HG03469 (cell line): ENCODE measurements around the gene FAT2.

ENCODE experiments used
- ATAC-seq: cut with Tn5 transposase; IDR thresholded peaks from one replicate; pipeline ENCODE4 v1.9.1; 2021; ENCODE audit warnings: mild to moderate bottlenecking, moderate library complexity, moderate number of reproducible peaks; ENCODE audit not compliant: unreplicated experiment

FAT2 gene

GRCh38 chr5:151591144-151591819, at the start of gene FAT2:
TSS of gene FAT2 (minus strand) at chr5:151591331. CDS start at chr5:151568931, 22,400 bp downstream.
- ATAC-seq = no peak

DNA sequence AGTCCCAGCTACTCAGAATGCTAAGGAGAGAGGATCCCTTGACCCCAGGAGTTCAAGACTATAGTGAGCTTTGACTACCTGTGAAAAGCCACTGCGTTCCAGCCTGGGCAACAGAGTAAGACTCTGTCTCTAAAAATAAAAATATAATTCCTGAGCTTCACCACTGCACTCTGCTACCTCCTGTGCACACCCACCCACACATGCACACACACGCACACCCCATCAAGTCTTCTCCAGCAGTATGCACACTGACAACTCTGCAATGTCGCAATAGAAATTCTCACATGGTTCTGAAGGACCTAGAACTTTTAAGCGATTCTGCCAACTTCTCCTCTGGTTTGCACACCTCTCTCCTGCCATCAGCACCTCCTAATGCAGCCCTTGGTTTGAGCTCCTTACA, 47.5 kb upstream of the FAT2 start:
- ATAC-seq = no peak

GRCh38 chr5:151637676-151638075, 46.5 kb upstream of the FAT2 start:
- no peak for ATAC-seq

- ATAC-seq = no peak
Measured at GRCh38 chr5:151633892-151634291, 42.8 kb upstream of the FAT2 start.

- ATAC-seq = no peak
Measured at GRCh38 chr5:151632941-151633340, 41.8 kb upstream of the FAT2 start.

GRCh38 chr5:151632524-151632923, 41.4 kb upstream of the FAT2 start:
- ATAC-seq = no peak

DNA sequence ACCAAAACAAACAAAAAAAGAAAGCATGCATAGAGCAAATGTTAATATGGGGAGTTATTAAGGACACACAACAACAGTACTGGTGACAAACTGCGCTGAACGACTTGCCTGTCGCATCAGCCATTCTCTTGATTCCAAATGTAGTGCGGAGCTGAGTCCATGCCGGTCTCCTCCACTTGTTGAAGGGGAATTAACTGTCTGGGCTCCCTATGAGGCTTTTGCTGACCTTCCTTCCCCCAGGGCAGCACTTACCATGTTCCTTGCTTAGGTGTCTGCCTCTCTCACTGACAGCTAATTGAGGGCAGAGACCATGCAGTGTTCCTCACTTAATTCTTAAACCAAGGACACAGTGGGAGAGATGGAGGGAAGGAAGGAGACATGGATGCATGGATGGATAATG, 40.8 kb upstream of the FAT2 start:
- no peak for ATAC-seq

DNA sequence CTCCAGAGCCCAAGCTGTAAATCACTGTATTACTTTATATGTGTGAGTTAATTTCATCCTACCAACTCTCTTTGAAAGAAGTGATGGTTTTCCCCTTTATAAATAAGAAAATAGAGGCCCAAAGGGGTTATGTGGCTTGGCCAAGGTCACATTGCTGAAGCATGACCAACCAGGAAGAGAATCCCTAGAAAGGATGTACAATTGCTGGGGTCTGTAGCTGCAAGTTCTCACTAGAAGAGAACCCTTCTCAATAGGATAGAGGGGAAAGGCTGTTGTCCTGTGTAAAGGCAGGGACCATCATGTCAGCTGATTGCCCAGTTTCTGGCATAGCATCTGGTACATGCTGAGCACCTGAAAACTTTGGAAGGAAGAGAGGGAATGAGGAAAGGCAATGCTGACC, 39.0 kb upstream of the FAT2 start:
- no peak for ATAC-seq

DNA sequence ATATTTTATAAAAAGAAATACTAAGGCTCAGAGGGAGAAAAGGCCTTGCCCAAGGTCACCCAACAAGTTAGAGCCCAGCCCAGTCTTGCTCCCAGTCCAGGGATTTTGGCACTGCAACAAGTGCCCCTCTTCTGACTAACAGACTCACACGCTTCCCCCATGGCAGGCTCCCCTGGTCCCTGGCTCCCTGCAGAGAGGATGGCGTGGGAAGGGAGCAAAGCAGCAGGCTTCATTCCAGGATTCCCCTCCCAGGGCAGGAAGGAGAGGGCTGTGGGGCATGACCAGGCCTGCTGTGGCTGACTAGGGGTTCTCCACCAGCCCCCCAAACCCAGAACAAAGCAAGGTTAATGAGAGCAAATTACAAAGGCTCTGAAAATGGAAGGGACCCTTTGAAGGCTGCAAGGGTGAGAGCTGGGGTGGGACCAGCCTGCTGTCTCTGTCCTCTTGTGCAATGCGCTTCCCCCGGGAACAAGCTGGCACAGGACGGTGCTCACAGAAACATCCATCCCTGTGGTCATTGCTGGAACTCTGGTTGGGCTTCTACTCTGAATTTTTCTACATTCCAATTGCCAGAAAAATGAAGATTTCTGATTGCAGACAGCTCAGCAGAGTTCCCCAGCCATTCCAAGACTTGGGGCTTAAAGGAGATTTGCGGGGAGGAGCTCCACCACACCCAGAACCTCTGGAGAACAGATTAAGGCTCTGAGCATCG, 37.1 kb upstream of the FAT2 start:
- ATAC-seq = no peak

- no peak for ATAC-seq
Measured at GRCh38 chr5:151627650-151628049, 36.5 kb upstream of the FAT2 start.

DNA sequence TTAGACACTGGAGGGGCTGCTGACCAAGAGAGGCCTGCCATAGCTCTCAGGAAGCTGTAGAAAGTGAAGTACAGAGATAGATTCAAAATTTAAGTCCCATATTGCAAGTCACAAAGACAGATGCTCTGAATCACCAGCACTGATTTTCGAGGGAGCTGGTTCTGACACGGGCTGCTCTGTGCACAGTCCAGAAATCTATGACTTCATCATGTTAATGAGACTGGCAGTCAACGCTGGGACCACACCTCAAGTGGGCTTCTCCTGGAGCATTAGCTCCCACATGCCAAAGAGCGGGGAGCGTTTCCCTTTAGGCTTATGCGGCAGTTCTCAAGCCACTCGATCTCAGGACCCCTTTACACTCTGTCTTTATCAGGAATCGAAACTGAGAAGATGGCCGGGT, 34.2 kb upstream of the FAT2 start:
- no peak for ATAC-seq

- no peak for ATAC-seq
Measured at GRCh38 chr5:151624476-151624875, 33.3 kb upstream of the FAT2 start.

GRCh38 chr5:151622367-151623088, 31.4 kb upstream of the FAT2 start:
- ATAC-seq = no peak

GRCh38 chr5:151620461-151620840, 29.3 kb upstream of the FAT2 start:
- no peak for ATAC-seq

DNA sequence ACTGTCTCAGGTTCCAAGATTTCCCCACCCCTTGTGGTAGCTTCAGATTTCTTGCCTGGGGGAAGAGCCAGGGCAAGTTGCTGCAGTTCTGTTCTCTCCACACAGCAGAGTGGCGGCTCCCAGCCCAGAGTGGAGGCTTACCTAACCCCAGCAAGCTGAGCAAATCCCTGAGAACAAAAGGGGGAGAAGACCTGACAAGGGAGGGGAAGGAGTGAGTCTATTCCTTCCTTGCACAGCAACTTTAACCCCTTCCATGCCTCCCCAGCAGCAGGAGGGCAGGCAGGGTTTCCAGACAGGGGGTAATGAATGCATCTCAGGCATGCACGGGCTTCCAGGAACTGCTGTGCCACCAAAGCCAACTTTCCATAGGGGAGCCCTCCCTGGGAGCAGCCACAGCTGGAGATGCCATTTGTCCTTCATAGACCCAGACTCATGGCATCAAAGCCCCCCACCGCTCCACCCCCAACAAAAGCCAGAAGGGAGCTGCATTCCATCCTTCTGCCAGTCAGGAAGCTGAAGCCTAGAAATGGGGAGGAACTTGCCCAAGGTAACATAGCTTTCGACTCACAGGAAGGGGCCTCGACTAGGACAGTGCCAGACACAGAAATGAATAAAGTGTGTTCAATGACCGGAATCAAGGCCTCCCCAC, 28.8 kb upstream of the FAT2 start:
- no peak for ATAC-seq

DNA sequence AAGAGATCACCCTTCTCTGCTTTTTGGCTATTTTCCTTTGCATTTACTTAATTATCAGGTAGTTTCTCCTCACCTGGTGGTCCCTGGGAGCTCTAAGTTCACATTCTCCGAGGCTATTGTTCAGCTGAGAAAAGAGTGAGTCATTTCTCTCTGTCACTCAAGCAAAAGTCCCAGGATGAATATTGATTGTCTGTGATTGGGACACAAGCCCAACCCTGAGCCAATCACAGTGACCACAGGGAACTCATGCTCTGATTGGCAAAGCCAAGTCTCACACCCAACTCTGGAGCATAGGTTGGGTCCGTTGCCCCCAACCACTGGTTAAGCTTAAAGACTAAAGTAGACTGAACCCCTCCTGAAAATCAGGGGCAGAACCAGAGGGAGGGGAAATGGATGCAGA, 27.8 kb upstream of the FAT2 start:
- ATAC-seq = no peak

GRCh38 chr5:151617841-151618710, 26.9 kb upstream of the FAT2 start:
- no peak for ATAC-seq

GRCh38 chr5:151617383-151617840, 26.3 kb upstream of the FAT2 start:
- no peak for ATAC-seq

DNA sequence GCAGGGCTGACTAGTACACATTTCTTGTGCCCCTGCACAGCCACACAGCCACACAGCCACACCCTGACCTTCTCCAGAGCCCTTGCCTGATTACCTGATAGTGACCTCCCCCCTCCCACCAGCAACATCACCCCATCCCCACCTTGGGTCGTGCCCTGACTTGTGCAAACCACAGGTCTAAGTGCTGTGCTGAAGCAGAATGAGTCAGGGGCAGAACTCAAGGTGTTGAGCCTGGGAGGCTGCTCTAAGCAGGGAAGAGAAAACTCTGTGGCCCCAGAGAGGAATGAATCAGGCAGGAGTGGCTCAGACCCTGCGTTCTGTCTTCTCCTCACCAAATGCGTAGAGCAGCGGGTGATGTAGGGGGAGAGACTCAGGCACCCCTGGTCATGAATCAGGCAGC, 24.3 kb upstream of the FAT2 start:
- ATAC-seq = no peak

DNA sequence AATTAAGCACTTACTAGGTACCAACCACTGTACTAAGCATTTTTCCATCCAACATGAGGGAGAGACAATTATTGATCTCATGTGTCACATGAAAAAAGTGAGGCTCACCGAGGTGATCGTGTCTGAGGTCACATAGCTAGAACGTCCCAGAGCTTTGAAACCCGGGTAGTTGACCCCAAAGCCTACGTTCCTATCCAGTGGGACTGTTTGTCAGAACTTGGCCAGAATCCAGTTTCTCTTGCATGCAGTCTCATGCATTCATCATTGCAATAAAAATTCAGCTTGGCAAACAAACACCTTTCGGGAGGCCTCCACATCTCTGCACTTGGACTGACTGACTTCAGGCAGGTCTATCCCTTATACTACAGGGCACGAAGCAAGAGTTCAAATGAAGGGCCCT, 23.4 kb upstream of the FAT2 start:
- ATAC-seq = no peak
